ENCODE data around the gene HYDIN.
"Not testable (repeated sequence)": the region's sequence is repeated elsewhere in the genome, so short reads cannot be mapped to it uniquely, and the experiment has no call there.

The HYDIN gene

GRCh38 chr16:71080262-71080661, 150.3 kb downstream of the HYDIN start:
- DNase-seq (ENCODE audit: low read depth); H3K4me3 ChIP-seq (ENCODE audit: low read depth, low read length): not testable (repeated sequence)

DNA sequence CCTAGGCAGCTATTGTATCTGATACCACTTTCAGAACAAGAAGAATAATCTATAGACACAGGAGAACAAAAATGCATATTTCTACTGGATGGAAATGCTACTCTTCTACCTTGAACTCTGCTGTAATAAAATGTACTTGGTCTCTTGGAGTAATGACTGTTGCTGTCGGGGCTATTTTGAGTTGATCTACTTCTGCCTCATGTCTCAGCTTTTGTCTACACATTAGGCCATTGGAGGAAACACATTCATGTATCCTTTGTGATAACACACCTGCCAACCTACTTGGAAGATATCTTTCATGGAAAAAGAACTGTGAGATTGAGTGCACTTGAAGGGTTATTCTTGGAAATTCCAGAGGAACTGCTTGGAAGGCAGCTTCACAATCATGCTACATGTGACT, 159.9 kb downstream of the HYDIN start:
- H3K4me3 ChIP-seq (ENCODE audit: low read depth, low read length); DNase-seq (ENCODE audit: low read depth): not testable (repeated sequence)

- not testable (repeated sequence) for H3K4me3 ChIP-seq (ENCODE audit: low read depth, low read length); DNase-seq (ENCODE audit: low read depth)
These were observed 160.7 kb downstream of the HYDIN start for GRCh38 chr16:71069842-71070241.

DNA sequence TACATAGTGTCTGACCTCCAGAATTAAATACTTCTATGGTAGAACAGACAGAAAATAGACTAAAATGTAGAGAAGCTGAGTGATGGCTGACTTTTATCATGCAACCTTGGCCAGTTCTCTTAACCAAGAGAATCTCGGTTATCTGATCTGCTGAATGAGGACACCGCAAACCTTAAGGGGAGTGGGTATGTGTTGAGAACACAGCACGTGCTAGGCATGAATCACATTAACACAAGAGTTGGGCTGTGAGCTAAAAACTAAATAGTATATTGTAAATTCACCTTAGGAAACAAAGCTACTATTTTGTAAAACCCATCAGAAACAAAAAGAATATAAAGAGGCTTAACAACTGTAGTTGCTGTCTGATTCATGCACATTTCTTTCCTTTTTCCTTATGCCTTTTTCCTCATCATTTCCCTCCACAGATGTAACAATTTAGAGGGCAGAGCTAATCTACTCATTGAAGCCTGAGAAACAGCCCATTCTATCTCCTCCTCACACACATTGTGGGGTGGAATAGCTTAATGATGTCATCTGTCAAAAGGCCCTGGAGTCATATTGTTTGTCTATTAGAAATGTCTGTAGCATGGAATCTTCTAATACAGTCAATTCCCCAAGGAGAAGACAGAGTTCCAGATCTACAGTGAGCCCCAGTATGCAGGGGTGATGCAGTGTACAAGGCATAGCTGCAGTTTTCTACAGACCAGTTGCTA, 176.5 kb downstream of the HYDIN start:
- H3K4me3 ChIP-seq (ENCODE audit: low read depth, low read length); DNase-seq (ENCODE audit: low read depth): not testable (repeated sequence)

DNA sequence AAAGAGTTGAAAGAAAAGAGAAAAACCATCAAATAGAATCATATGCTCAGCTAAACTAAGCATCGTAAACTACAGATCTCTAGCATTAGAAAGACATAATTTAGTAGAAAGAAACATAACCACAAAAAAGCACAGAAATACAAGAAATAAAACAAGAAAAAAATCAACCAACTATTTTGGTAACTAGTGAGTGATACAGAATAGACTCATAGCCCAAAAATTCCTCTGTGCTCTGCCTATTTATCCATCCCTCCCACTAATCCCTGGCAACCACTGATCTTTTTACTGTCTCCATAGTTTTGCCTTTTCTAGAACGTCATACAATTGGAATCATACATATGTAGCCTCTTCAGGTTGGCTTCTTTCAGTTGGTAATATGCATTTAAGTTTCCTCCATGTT, 180.2 kb downstream of the HYDIN start:
- H3K4me3 ChIP-seq (ENCODE audit: low read depth, low read length); DNase-seq (ENCODE audit: low read depth): not testable (repeated sequence)

- H3K4me3 ChIP-seq (ENCODE audit: low read depth, low read length); DNase-seq (ENCODE audit: low read depth): not testable (repeated sequence)
These were observed 191.0 kb downstream of the HYDIN start for GRCh38 chr16:71039368-71040111.

DNA sequence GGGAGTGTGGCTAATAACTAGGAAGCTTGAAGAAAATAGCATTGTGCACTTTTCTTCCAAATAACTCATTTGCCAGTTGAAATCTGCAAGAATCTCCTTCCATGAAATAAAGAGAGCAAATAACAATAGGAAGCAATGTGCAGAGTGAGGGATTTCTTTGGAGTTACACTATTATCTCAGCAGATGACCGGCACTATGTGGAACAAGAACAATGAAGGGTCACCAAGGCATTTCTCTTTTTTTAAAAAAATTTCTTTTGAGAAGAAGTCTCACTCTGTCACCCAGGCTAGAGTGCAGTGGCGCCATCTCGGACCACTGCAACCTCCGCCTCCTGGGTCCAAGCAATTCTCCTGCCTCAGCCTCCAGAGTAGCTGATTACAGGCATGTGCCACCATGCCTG, 192.1 kb downstream of the HYDIN start:
- not testable (repeated sequence) for DNase-seq (ENCODE audit: low read depth); H3K4me3 ChIP-seq (ENCODE audit: low read depth, low read length)

GRCh38 chr16:71037987-71038386, 192.5 kb downstream of the HYDIN start:
- not testable (repeated sequence) for H3K4me3 ChIP-seq (ENCODE audit: low read depth, low read length); DNase-seq (ENCODE audit: low read depth)

DNA sequence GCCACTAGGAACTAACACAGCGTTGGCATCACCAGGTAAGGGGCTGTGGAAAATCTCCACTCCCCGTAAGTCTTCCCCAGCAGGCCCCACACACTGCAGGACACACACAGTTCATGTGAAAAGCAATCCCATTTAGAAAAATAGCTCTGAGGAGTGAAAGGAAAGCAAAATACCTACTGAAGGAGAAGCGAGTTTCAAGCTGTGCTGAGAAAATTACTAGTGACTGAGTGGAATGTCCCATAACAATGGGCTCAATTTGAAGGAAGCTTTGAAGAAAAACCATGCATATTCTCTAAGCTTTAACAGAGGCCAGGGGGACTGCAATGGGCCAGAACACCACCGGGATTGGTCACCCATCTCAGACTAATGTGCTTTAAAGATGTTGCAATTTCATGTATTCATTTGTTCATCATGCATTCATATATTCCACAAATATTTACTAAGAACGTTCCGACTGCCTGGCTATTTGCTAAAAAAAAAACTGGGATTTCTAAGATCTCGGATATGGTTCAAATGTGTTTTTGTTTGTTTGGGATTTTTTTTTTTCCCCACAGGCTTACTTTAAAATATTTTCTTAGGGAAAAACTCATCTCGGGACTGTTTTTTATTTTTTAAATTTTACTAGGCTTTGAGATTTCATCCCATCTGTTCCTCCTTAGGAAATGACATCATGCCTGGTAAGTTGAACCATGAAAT, 202.3 kb downstream of the HYDIN start:
- not testable (repeated sequence) for DNase-seq (ENCODE audit: low read depth); H3K4me3 ChIP-seq (ENCODE audit: low read depth, low read length)

DNA sequence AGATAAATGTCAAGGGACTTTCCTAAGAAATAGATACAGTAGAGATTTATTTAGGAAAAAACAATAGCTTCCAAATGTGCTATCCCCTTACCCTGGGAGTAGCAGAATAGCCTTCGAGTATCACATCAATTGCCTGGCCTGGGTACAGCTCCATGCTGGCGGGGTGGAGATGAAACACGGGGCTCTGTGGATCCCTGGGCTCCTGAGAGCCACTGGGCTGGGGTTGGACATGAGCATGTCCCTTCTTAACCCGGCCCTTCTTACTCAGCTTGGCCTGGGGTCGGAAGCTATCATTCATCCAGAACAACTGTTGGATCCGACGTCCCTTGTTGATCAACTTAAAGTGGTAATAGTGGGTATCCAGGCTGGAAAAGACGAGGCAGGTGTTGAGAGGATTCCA, 203.0 kb downstream of the HYDIN start:
- not testable (repeated sequence) for DNase-seq (ENCODE audit: low read depth); H3K4me3 ChIP-seq (ENCODE audit: low read depth, low read length)

- H3K4me3 ChIP-seq (ENCODE audit: low read depth, low read length); DNase-seq (ENCODE audit: low read depth): not testable (repeated sequence)
These were observed 206.6 kb downstream of the HYDIN start for GRCh38 chr16:71023851-71024439.

GRCh38 chr16:71021961-71022537, 208.5 kb downstream of the HYDIN start:
- H3K4me3 ChIP-seq (ENCODE audit: low read depth, low read length); DNase-seq (ENCODE audit: low read depth): not testable (repeated sequence)

DNA sequence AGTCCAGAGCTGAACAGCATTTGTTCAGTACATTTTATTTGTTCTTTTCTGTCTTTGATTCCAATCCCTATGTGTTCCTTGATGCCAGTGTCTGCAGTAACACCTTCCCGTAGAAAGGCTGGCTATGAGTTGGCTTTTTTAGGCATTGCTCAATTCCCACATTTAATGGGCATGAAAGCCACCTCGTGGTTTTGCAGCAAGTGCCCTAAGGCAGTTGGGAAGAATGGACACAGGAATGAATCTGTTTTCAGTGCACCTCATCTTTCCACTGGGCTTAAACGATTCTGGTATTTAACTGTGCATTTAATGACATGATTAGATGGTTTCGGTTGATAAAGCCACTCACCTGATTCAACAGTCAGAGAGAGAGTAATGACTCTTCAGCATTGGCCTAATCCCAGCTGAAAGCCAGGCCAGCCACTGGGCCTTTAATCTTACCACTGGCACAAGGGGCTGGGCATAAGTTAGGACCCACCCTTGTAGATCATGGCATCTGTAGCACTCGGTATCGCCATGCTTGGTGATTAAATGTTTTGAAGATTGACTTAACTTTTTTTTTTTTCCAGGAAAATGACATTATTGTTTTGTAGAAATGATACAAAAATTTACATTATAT, 211.3 kb downstream of the HYDIN start:
- DNase-seq (ENCODE audit: low read depth); H3K4me3 ChIP-seq (ENCODE audit: low read depth, low read length): not testable (repeated sequence)

DNA sequence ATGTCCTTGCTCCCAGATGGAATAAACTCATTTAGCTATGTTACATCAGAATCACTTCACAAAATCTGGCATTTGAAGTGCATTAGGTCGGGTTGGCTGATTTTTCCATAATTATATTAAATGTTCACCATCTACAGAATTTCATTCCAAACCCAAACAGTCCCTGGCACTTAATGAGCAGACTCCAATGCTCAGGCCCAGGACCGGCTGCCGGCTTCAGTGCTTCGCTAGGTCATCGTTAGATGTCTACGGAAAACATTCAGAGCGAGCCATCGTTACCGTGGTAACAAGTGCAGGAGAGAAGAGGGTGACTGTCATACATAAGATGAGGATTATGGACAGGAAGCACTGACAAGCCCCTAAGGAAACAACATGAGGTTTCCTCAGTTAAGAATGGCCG, 215.1 kb downstream of the HYDIN start:
- not testable (repeated sequence) for H3K4me3 ChIP-seq (ENCODE audit: low read depth, low read length); DNase-seq (ENCODE audit: low read depth)

DNA sequence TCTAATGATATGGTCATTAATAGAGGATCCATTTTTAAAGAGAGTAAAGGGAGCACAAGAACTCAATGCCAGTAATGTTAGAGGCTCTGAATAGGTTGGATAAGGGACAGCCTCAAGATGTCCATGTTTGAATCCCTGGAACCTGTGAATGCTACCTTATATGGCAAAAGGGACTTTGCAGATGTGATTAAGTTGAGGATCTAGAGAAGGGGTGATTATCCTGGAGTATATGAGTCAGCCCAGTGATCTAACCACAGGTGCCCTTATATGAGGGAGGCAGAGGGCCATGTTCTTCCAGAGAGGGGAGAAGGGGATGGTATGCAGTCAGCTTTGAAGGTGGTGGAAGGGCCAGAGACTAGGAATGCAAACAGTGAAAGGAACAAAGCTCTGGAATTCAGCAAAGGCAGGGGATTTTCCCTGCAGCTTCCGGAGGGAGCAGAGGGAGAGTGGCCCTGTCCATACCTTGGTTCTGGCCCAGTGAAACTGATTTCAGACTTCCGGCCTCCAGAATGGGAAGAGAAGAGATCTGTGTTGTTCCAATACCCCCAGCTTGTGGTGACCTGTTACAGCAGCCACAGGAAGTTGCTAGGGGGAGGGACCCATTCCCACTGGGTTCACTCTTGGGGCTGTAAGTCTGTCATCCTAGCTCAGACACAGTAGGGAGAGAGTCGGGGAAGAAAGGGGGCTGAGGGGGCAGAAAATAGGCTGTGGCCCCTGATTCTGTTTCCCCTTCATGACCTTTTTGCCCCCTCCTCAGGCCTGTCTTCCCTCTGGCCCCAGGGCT, 220.9 kb downstream of the HYDIN start:
- not testable (repeated sequence) for DNase-seq (ENCODE audit: low read depth); H3K4me3 ChIP-seq (ENCODE audit: low read depth, low read length)

- not testable (repeated sequence) for H3K4me3 ChIP-seq (ENCODE audit: low read depth, low read length); DNase-seq (ENCODE audit: low read depth)
These were observed 224.0 kb downstream of the HYDIN start for GRCh38 chr16:71006516-71006915.

All from choroid plexus epithelial cell (primary cell).